Glutamatergic neuron (in vitro differentiated cells): ENCODE data around the gene KCNC1. TPM values are rescaled to one million over a fixed set of nuclear protein-coding genes. Genes with fewer than 3 reads are reported as not detected.

Experiments
- DNase-seq: peaks from one replicate; pipeline ENCODE4 v3.0.0; 2022
- H3K27ac Mint-ChIP-seq: one replicate; pipeline ENCODE4 v1.8.0; 2020; ENCODE audit warnings: mild to moderate bottlenecking, mixed read lengths, inconsistent platforms; ENCODE audit not compliant: unreplicated experiment
- H3K27me3 Mint-ChIP-seq: one replicate; pipeline ENCODE4 v1.8.0; 2020; ENCODE audit warnings: mild to moderate bottlenecking, moderate library complexity, mixed read lengths, inconsistent platforms; ENCODE audit not compliant: unreplicated experiment
- H3K36me3 Mint-ChIP-seq: one replicate; pipeline ENCODE4 v1.8.0; 2020; ENCODE audit warnings: mild to moderate bottlenecking, mixed read lengths, inconsistent platforms; ENCODE audit not compliant: unreplicated experiment
- H3K4me1 Mint-ChIP-seq: one replicate; pipeline ENCODE4 v1.8.0; 2020; ENCODE audit warnings: mild to moderate bottlenecking, low read depth, mixed read lengths, inconsistent platforms; ENCODE audit not compliant: unreplicated experiment
- H3K4me3 Mint-ChIP-seq: one replicate; pipeline ENCODE4 v1.8.0; 2020; ENCODE audit warnings: mild to moderate bottlenecking, mixed read lengths, inconsistent platforms; ENCODE audit not compliant: unreplicated experiment
- H3K9me3 Mint-ChIP-seq: one replicate; pipeline ENCODE4 v1.8.0; 2020; ENCODE audit warnings: mild to moderate bottlenecking, moderate library complexity, mixed read lengths, inconsistent platforms; ENCODE audit not compliant: unreplicated experiment
- total RNA-seq: library from RNA; stranded (reverse); fragmentation: NEBNext Ultra II Directional; extraction: Animal tissue kit (Norgen Biotek cat#: 25700); gene quantifications from one replicate; pipeline ENCODE4 v1.2.1, GENCODE V29; 2021; ENCODE audit not compliant: unreplicated experiment
- TF ChIP-seq, protein P1 (sequence below): fragments of 200-600 bp; sonication (generic); IDR thresholded peaks from one replicate; pipeline ENCODE4 v1.5.0; 2021; ENCODE audit not compliant: partially characterized antibody, unreplicated experiment

Gene KCNC1
- total RNA-seq, 1 donor from 2014 or later, result 12.6 TPM

DNA sequence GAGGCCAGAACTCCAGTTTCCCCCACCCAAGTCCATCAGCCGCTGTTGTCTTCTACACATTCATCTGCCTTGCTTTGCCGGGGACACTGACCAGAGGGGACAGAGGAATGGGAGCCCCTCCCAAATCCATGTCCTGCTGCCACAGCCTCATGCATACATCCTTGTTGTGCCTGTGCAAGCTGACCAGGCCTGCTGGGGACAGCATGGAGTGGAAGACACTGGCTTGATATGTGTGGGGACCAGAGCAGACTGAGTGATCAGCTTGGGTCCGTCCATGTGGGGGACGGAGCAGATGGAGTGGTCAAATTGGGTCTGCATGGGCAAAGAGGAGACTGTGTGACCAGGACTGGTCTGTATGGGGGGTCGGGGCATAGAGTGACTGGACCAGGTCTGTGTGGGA is 43.8 kb downstream of the KCNC1 start:
- TF ChIP-seq, protein P1, sequence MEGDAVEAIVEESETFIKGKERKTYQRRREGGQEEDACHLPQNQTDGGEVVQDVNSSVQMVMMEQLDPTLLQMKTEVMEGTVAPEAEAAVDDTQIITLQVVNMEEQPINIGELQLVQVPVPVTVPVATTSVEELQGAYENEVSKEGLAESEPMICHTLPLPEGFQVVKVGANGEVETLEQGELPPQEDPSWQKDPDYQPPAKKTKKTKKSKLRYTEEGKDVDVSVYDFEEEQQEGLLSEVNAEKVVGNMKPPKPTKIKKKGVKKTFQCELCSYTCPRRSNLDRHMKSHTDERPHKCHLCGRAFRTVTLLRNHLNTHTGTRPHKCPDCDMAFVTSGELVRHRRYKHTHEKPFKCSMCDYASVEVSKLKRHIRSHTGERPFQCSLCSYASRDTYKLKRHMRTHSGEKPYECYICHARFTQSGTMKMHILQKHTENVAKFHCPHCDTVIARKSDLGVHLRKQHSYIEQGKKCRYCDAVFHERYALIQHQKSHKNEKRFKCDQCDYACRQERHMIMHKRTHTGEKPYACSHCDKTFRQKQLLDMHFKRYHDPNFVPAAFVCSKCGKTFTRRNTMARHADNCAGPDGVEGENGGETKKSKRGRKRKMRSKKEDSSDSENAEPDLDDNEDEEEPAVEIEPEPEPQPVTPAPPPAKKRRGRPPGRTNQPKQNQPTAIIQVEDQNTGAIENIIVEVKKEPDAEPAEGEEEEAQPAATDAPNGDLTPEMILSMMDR, result no peak

DNA sequence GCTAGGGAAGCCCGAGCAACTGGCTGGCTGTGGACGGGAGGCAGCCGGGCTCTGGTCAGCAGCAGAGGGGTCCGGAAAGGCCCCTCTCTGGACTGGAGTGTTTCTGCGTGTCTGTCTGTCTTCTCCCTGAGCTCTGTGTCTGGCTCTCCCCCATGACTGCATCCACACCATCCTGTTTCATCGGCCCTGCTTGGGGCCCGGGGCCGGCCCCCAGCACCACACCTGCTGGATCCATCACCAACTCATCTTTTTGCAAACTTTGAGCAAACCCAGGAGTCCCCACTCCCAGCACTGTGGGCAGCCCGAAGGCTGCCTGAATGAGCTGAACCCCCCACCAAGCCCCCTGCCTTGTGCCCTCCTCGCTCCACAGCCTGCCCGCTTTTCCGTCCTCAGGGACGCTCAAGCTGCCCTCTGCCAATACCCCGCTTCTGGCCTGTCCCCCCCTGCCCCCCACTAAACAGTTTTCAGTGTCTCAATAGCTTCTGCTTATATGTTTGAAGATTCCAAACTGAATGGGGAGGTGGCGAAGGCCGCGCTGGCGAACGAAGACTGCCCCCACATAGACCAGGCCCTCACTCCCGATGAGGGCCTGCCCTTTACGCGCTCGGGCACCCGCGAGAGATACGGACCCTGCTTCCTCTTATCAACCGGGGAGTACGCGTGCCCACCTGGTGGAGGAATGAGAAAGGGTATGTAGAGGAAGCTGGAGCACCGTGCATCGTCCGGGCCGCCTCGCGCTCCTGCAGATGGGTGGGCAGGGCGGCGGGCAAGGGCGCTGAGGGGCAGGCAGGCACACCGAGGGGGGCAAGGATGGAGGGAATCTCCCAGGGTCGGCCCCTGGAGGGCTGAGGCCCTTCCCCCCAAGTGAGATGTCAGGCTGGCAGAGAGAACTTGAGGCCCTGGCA is 44.6 kb downstream of the KCNC1 start:
- H3K36me3 Mint-ChIP-seq, result no peaks in the 10 kb centered on the region
- peaks cover 4% of the 10 kb centered on the region for H3K9me3 Mint-ChIP-seq
- DNase-seq, result no peak
- TF ChIP-seq, protein P1, result no peak
- peaks cover 13% of the 10 kb centered on the region for H3K4me1 Mint-ChIP-seq
- H3K4me3 Mint-ChIP-seq, result no peak overlapping the region
- H3K27ac Mint-ChIP-seq, result no peak overlapping the region
- peaks cover 9% of the 10 kb centered on the region for H3K27me3 Mint-ChIP-seq

More for the DNA sequence above, 43.8 kb downstream of the KCNC1 start:
- no peaks in the 10 kb centered on the region for H3K36me3 Mint-ChIP-seq
- peaks cover 13% of the 10 kb centered on the region for H3K4me1 Mint-ChIP-seq
- no peak overlapping the region for H3K27ac Mint-ChIP-seq
- peaks cover 12% of the 10 kb centered on the region for H3K27me3 Mint-ChIP-seq
- no peak for DNase-seq
- peaks cover 4% of the 10 kb centered on the region for H3K9me3 Mint-ChIP-seq
- H3K4me3 Mint-ChIP-seq, result no peak overlapping the region

DNA sequence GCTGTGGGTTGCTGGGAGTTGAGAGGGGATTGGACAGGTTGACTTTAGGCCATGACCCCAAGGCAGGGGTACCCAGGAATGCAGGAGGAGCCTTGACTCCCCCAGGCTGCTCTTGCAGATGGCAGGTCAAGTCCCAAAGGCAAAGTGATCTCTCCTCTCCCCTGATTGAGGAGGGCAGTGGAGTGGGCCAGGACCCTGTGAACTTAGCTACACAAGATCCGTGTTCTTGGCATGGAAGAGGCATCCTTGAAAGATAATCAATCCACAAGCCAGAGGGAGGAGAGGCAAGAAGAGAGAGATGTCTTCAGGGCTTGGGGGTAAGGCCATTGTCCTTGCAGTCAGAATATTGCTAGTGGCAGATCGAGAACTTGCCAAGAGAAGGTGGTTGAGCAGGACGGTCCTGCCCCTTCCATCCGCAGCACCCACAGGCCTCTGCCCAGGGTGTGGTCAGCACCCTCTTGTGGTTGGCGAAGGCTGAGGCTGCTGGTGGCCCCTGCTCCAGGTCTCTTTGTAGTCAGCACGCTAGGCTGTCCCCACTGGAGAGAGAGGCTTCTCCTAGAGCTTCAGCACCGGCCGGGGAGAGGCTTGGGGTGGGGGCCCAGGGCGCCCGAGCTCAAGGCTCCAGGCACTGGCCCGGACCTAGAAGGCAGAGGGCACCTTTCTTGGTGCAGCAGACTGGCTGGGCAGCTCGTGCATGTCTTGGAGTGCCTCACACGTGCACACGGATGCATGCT is 45.4 kb downstream of the KCNC1 start:
- DNase-seq, result no peak
- H3K9me3 Mint-ChIP-seq, result peaks cover 4% of the 10 kb centered on the region
- no peaks in the 10 kb centered on the region for H3K36me3 Mint-ChIP-seq
- H3K4me3 Mint-ChIP-seq, result no peak overlapping the region
- H3K4me1 Mint-ChIP-seq, result peaks cover 13% of the 10 kb centered on the region
- H3K27ac Mint-ChIP-seq, result no peak overlapping the region
- TF ChIP-seq, protein P1, result no peak
- H3K27me3 Mint-ChIP-seq, result peaks cover 9% of the 10 kb centered on the region

- Mint-ChIP-seq H3K27ac (no peak overlapping the region), H3K9me3 (peaks cover 4% of the 10 kb centered on the region), H3K4me3 (no peak overlapping the region), H3K36me3 (peaks cover 5% of the 10 kb centered on the region), H3K4me1 (peaks cover 13% of the 10 kb centered on the region), H3K27me3 (peaks cover 9% of the 10 kb centered on the region)
- no peak for DNase-seq
- TF ChIP-seq, protein P1, result no peak
These were observed 46.1 kb downstream of the KCNC1 start for GRCh38 chr11:17780668-17781067.
